Body of pancreas (tissue), 4 donors: ENCODE results near the gene USP13.

Experiments
- CTCF ChIP-seq, 7 experiments: fragments of 450-650 bp in 4 of 7; fragments of 200-600 bp in 3 of 7; sonication (generic) in 3 of 7; IDR thresholded peaks; one replicate each; pipeline ENCODE4 v1.5.1; 2016 to 2019; ENCODE audit warnings: antibody characterized with exemption in 7 of 7
- POLR2A ChIP-seq, 3 donors: fragments of 450-650 bp; IDR thresholded peaks; one replicate each; pipeline ENCODE4 v1.6.1; 2016; ENCODE audit warnings: antibody characterized with exemption in 3 of 3, mild to moderate bottlenecking in 2 of 3

- TF ChIP-seq CTCF (IDR thresholded peaks at IDR 0.05) (no peak), POLR2A (IDR thresholded peaks at IDR 0.05) (no peak)
These were observed 21.9 kb upstream of the USP13 start for GRCh38 chr3:179630753-179631451.
